OCI-M1 (cell line): Measurements from ENCODE around the gene NRARP.

Experiments used
- DNase-seq: peaks from one replicate; lab custom pipeline; 2025; lab: John Stamatoyannopoulos, UW

Gene NRARP

GRCh38 chr9:137321726-137322361 is 19.8 kb upstream of the NRARP start:
- no peak for DNase-seq

DNA sequence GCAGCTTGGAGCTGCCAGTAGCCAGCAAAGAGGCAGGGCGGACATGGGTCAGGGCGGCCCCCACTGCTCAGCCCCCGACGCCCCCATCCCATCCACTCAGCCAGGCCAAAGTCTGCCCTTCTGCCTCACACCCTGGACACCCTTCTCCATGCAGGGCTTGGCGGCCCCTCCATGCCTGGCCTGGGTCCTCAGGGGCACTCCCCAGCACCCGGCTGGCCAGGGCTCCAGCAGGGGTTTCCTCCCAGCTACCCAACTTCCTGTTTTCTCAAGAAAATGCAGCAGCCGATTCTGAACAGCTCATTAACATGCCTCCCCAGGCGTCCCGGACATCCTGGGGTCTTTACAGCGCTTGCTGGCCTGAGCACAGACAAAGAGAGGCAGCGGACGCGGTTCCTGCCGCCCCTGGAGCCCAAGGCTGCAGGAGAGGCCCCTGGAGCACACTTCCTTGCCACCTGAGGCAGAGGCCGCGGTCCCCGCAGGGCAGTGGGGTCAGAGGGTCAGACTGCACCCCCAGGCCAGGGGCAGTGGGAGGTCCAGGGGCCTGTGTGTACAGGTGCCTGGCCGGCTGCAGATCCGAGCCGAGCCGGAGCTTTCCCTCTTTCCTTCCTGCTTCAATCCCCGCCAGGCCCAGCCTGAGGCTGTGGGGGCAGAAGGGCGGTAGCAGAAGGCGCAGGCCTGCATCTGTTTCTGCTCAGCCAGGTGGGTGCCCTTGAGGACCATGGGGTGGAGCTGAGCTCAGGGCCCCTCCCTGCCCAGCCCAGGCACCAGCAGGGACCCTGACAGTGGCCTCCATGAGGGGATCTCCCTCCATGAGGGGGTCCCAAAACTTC is 18.7 kb upstream of the NRARP start:
- DNase-seq = peak; percentile 9

GRCh38 chr9:137319739-137320551 is 17.9 kb upstream of the NRARP start:
- no peak for DNase-seq

- no peak for DNase-seq
Measured at GRCh38 chr9:137319011-137319738, 17.1 kb upstream of the NRARP start.

DNA sequence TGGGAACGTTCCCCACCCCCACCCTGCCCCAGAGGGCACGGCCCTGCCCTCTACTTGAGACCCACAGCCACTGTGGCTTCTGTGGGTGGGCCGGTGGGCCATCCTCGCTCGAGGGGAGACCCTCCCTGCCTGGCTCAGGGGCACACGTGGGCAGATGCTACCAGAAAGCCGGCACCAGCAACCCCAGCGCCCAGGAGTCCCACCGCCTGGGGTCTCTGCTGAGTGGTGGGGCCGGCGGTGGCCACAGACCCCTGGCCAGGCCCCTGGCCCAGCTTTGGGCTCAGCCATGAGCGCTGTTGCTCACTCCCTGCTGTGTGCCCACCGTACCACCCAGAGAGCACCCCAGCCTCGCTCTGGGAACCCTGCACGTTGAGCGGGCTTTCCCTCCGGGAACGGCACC is 16.5 kb upstream of the NRARP start:
- DNase-seq = no peak

GRCh38 chr9:137317718-137318511 is 15.8 kb upstream of the NRARP start:
- DNase-seq = no peak

DNA sequence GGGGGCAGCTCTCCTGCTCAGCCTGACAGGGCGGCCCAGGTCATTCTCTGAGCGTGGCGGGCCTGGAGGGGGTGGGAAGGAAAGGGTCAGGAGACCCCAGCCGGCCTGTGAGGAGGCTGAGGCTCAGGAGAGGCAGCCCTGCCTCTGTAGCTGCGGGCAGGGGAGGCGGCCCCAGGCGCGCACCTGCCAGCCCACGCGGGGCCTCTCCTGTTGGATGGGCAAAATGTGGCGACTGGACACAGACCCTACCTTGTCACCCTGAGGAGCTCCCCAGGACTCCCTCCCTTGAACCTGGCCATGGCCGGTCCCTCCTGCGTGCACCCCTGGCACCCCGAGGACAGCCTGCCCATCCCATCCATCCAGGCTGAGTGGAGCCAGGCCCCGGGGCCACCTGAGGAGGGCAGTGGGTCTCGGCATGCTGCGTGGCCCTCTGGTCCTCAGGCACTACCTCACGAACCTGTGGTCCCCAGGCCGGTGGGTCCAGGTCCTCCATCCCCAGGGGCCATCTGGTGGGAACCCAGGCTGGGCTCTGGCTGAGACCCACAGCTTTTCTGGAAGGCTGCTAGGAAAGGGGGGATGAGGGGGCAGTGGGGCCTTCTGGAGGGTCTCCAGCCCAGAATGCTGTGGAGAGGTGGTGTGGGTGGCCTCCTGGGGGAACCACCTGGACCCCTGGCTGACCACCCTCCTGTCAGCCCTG is 15.1 kb upstream of the NRARP start:
- DNase-seq = no peak

DNA sequence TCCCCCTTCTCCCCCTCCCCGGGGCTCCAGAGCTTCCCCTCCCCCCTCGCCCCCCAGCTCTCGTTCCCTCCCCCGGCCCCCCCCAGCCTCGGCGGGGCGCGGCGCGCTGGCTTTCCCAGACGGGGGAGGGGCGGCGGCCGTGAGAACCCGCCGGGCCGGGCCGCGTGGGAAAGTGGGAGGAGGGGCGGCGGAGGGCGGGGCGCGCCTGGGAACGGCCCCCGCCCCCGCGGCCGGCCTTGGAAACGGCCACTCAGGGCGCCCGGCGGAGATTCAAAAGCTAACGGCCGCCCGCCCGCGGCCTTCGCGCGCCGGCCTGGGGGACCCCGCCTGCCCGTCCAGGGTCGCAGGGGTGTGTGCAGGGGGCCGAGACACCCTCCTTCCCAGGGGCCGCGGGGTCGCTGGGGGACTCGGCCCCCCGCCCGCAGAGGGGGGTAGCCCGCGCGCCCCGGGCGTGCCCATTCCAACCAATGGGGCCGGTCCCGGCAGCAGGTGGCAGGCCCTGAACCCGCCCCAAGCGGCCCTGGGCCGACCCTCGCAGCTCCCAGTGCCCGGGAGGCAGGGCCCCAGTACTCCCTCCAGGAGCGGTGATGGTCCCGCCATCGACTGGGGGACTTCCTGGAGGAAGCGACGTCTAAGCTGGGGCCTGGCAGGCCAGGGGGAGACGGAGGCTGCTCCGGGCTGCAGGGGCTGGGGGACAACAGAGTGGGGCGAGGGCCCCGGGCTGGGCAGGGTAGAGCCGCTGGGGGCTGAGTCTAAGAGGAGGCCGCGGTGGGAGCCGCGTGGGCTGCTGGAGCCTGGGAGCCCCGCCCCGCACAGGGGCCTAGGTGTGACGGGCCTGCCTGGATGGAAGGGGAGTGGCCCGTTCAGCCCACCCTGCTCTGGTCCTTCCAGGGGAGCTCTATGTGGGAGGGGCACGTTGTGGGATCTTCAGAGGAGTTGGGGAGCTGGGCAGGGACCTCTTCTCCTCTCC is 14.2 kb upstream of the NRARP start:
- peak; percentile 37 for DNase-seq

GRCh38 chr9:137315581-137316011 is 13.5 kb upstream of the NRARP start:
- no peak for DNase-seq

GRCh38 chr9:137314561-137315560 is 12.8 kb upstream of the NRARP start:
- no peak for DNase-seq

GRCh38 chr9:137313956-137314560 is 12.0 kb upstream of the NRARP start:
- no peak for DNase-seq

- DNase-seq = no peak
Measured at GRCh38 chr9:137313326-137313936, 11.4 kb upstream of the NRARP start.

- DNase-seq = no peak
Measured at GRCh38 chr9:137312852-137313325, 10.8 kb upstream of the NRARP start.

DNA sequence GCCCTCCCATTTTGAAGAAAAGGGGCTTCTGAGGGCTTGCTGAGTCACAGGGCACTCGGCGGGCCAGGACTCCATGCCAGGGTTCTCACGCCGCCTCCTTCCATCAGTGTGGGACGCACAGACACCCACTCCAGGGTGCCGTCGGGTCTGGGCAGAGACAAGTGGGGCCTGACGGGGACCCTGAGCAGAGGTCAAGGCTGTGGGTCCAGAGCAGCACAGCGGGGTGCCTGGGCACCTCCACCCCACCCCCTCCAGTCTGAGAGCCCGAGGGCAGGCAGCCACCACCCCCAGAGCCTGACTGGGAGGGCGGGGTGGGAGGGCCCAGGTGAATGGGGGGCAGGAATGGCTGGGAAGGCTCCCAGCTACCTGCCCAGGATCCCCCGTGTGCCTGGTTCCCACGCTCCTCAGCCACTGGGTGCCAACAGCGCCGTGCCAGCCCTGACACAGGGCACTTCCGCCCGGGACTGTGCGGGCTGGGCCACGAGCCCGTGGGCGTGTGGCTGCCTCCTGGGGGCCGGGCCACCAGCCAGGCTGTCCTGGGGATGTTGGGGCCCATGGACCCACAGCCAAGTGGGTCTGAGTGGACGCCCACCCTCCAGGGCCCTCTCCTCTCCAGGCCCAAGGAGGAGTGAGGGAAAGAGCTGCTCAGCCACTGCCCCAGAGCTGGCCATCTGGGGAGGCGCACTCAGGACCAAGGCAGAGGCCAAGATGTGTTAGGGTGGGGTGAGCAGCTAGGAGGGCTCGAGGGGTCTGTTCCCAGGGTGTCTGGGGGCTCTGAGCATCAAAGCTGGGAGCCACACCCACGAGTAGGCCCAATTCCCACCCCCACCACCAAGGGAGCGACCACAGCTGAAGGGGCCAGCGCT is 10.1 kb upstream of the NRARP start:
- DNase-seq = no peak

DNA sequence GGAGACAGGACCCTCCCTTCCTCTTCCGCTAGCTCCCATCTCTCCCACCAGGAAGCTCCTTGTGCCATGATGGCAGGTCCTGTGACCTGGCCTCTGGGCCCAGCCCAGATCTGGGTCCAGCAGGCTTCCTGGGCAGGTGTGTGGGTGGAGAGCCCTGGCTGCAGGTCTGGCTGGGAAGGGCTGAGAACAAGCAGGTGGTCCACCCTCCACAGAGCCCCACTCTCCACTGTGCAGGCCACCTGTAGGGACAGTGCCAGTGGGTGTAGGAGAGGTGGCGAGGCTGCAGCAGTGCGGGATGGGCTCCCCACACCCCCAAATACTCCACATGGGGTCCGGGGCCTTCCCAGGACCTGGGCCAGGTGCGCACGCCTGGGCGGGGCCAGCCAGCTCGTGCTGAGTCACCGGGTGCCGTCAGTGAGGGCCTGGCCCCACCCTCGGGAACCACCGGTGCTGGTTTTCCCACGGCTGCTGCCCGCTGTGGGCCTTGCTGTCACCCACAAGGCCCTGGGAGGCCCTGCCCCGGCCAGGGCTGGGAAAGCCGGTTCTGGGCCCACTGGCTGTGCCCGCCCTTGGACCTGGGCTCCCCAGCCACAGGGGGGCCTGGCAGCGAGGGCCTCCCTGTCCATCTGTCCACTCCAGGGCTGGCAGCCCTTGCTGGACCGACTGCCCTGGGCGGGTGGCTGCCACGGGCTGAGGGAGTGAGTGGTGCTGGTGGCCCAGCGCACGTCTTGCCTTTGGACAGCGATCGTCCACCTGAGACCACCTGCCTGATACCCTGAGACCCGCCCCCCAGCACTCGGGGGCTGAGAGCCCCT is 9.3 kb upstream of the NRARP start:
- DNase-seq = no peak
